ENCODE data around the gene NPY4R2. TPM values are rescaled to one million over a fixed set of nuclear protein-coding genes. Genes with fewer than 3 reads are reported as not detected.
"Not testable (repeated sequence)": the region's sequence is repeated elsewhere in the genome, so short reads cannot be mapped to it uniquely, and the experiment has no call there.

The NPY4R2 gene
- total and polyA plus RNA-seq, 2 experiments from 2014 or later, result 0.20 TPM; not detected in 1

DNA sequence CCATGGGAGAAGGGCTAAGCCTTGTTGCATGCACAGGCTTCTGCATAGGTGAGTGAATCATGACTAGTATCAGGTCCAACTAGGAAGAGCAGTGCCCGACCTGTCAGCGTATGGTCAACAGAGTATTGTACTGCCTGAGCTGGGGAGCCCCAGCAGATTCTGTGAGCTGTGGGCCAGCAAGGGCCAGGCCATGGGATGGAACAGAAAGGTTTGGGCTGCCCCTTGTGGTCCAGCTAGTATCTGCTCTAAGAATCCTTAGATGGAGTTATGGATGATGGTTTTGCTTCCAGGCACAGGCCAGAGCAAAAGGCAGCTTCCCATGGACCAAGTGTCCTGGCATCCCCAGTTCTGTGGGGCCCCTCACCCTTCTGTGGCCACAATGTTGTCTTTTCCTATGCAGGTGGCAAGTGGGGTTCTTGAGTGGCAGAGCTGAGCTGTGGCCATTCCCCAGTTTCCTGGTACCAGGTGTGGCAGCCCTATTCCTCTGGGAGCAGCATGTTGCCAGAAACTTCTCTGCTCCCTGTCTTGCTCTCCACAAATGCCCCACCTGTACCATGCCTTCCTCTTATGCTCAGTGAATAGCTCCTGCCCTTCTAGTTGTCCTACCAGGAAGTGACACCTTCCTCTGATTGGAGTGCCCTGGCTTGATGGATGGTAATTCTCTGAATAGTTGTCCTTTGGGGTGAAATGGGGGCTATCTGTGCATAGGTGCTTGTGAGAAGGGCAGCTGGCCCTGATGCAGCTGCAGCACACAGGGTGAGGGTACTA, 25.8 kb upstream of the NPY4R2 start:
- H3K4me3 ChIP-seq; H3K4me2 ChIP-seq; H3K79me2 ChIP-seq; H3K9me2 ChIP-seq (replicated peaks; ENCODE audit: insufficient read depth); H3K9me3 ChIP-seq (ENCODE audit: low read depth); H4K20me1 ChIP-seq (ENCODE audit: insufficient read depth, poor library complexity, severe bottlenecking); H3K27me3 ChIP-seq; H3K27ac ChIP-seq; DNase-seq (ENCODE audit: low spot score); H2AFZ ChIP-seq; H3K4me1 ChIP-seq (ENCODE audit: insufficient read depth); H3K36me3 ChIP-seq (replicated peaks; ENCODE audit: insufficient read depth, low read depth): not testable (repeated sequence)
- WGBS (ENCODE audit: low lambda C conversion rate, missing lambda C conversion rate), result 78% methylated on average over 2 of the region's 2 CpGs

DNA sequence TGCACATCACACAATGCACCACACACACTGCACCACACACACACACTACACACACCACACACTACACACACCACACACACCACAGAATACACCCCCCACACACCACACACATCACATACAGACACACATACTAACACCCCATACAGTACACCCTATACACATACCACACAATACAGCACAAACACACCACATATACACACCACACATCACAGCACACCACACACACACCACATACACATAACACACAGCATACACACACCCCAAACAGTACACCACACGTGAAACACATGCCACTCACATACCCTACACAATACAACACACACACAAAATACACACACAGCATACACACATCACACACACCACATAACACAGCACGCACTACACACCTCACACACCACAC, 23.9 kb upstream of the NPY4R2 start:
- not testable (repeated sequence) for H3K27ac ChIP-seq; H3K4me1 ChIP-seq (ENCODE audit: insufficient read depth); H3K4me2 ChIP-seq; H3K4me3 ChIP-seq; H3K36me3 ChIP-seq (replicated peaks; ENCODE audit: insufficient read depth, low read depth); H3K9me2 ChIP-seq (replicated peaks; ENCODE audit: insufficient read depth); H2AFZ ChIP-seq; H3K79me2 ChIP-seq; H3K27me3 ChIP-seq; H3K9me3 ChIP-seq (ENCODE audit: low read depth); DNase-seq (ENCODE audit: low spot score); H4K20me1 ChIP-seq (ENCODE audit: insufficient read depth, poor library complexity, severe bottlenecking)
- 86% methylated on average over 1 of the region's 2 CpGs for WGBS (ENCODE audit: low lambda C conversion rate, missing lambda C conversion rate)

DNA sequence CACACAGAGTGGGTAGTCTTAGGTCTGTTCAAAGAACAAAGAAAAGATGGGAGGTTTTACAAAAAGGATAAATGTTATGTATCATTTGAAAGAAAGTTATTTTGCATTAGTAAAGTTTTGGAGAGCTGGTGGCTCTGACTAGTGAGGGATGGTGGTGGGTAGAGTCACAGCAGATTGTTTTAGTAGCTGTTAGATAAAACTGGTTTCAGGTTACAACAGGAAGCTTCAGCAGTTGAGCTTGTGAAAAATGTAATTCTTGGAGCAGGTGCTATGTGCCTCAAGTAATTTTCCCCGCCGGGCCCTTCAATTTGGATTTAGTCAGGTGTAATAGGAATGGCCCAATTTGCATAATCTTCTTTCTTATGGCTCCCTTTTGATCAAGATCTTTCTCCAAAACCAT, 20.6 kb upstream of the NPY4R2 start:
- H2AFZ ChIP-seq; H3K4me2 ChIP-seq; H3K9me3 ChIP-seq (ENCODE audit: low read depth); H3K36me3 ChIP-seq (replicated peaks; ENCODE audit: insufficient read depth, low read depth); H3K27me3 ChIP-seq; H3K4me1 ChIP-seq (ENCODE audit: insufficient read depth); H3K79me2 ChIP-seq; H3K4me3 ChIP-seq; DNase-seq (ENCODE audit: low spot score); H4K20me1 ChIP-seq (ENCODE audit: insufficient read depth, poor library complexity, severe bottlenecking); H3K9me2 ChIP-seq (replicated peaks; ENCODE audit: insufficient read depth); H3K27ac ChIP-seq: not testable (repeated sequence)
- no CpG with 5 or more reads among the region's 2 CpGs for WGBS (ENCODE audit: low lambda C conversion rate, missing lambda C conversion rate)

DNA sequence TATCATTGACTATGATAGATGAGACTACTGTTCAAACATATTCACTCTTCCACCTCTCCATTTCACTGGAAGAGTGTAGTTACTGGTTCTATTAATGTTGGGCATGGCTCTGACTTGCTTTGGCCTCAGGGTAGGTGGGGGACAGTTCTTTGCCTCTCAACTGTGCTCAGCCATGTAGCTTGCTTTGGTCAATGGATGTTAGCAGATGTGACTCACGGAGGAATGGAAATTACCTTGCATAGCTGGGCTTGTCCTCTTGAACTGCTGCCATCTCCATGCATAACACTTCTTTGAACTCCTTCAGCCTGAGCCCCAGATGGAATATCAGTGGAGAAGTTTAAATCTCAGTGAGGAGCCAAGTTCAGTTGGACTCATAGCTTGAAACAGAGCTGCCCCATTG, 9.1 kb upstream of the NPY4R2 start:
- H3K79me2 ChIP-seq; H3K36me3 ChIP-seq (replicated peaks; ENCODE audit: insufficient read depth, low read depth); H3K27me3 ChIP-seq; H3K4me2 ChIP-seq; H3K4me1 ChIP-seq (ENCODE audit: insufficient read depth); H4K20me1 ChIP-seq (ENCODE audit: insufficient read depth, poor library complexity, severe bottlenecking); H3K27ac ChIP-seq; H3K4me3 ChIP-seq; H3K9me2 ChIP-seq (replicated peaks; ENCODE audit: insufficient read depth); H3K9me3 ChIP-seq (ENCODE audit: low read depth); H2AFZ ChIP-seq; DNase-seq (ENCODE audit: low spot score): not testable (repeated sequence)
- WGBS (ENCODE audit: low lambda C conversion rate, missing lambda C conversion rate), result no CpG with 5 or more reads among the region's 1 CpG

DNA sequence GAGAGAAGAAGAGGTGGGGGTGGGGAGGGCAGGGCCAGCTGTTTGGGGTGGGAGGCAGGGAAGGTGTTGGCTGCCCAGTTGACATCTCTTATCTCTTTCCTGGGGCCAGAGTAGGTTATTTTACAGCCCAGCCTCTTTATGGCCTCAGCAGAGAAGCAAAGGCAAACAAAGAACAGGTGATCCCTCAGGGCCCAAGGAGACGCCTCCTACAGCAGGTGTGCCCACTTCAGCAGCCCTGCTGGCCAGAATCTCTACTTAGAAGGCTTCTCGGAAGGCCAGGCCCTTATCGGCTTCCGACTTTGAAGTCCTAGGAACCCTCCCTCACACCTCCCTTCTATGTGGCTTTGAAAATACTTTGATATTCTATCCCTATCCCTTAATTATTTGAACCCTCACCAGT, 8.0 kb upstream of the NPY4R2 start:
- no CpG with 5 or more reads among the region's 4 CpGs for WGBS (ENCODE audit: low lambda C conversion rate, missing lambda C conversion rate)
- not testable (repeated sequence) for H3K9me3 ChIP-seq (ENCODE audit: low read depth); H3K4me2 ChIP-seq; DNase-seq (ENCODE audit: low spot score); H3K27me3 ChIP-seq; H3K9me2 ChIP-seq (replicated peaks; ENCODE audit: insufficient read depth); H4K20me1 ChIP-seq (ENCODE audit: insufficient read depth, poor library complexity, severe bottlenecking); H3K36me3 ChIP-seq (replicated peaks; ENCODE audit: insufficient read depth, low read depth); H2AFZ ChIP-seq; H3K4me1 ChIP-seq (ENCODE audit: insufficient read depth); H3K79me2 ChIP-seq; H3K27ac ChIP-seq; H3K4me3 ChIP-seq

DNA sequence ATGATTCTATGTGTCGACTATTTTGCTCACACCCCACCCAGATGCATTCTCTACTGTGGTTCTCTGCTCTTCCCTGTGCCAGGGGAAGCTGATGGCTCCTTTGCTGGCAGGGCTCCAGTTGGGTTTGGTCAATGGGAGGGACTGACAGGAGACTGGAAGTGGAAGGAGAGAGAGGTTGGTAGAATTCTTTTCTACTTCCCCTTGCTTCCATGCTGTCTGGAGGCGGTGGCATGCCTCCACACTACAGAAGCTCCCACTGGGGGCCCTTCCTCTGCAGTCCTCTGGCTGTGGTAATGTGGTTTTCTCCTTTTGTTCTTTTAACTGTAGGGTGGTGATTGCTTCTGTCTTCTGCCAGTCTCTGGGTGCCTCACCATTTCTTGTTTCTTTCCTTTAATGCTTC, 4.4 kb upstream of the NPY4R2 start:
- not testable (repeated sequence) for H3K79me2 ChIP-seq; H4K20me1 ChIP-seq (ENCODE audit: insufficient read depth, poor library complexity, severe bottlenecking); H3K9me3 ChIP-seq (ENCODE audit: low read depth); H3K4me2 ChIP-seq; H2AFZ ChIP-seq; H3K27me3 ChIP-seq; H3K4me3 ChIP-seq; H3K4me1 ChIP-seq (ENCODE audit: insufficient read depth); H3K36me3 ChIP-seq (replicated peaks; ENCODE audit: insufficient read depth, low read depth); H3K9me2 ChIP-seq (replicated peaks; ENCODE audit: insufficient read depth); DNase-seq (ENCODE audit: low spot score); H3K27ac ChIP-seq
- WGBS (ENCODE audit: low lambda C conversion rate, missing lambda C conversion rate), result no CpG with 5 or more reads among the region's 2 CpGs

DNA sequence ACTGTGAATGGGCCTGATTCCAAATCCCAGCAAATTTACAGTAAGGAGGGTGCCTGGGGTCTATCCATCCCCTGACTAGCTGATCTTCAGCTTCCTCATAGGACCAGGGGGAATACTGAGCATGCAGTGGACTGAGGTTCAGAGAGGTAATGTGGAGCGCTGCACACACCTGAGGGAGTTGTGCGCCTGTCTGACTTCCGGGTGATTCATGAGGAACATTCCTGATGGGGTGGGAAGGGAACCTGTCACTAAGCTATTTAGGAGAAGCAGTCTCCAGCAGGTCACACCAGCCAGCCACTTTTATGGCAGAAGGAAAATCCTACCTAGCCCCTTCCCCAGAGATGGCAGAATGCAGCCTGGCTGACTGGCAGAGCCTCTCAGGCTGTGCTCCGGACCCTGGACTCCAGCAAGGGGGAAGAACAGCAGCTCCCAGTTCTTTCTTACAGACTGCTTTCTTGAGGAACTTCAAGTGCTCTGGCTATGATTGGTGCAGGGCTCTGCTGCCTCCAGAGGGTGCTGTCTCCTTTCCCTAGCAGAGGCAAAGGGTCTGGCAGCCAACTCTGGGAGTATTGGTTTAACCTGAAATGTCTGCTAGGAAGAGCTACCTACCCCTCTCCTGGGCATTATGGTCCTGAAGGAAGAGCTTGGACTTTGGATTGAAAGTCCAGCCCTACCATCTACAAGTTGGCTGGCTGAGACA, 2.5 kb upstream of the NPY4R2 start:
- H3K4me3 ChIP-seq; H3K9me2 ChIP-seq (replicated peaks; ENCODE audit: insufficient read depth); H3K4me2 ChIP-seq; H3K27me3 ChIP-seq; H4K20me1 ChIP-seq (ENCODE audit: insufficient read depth, poor library complexity, severe bottlenecking); H3K27ac ChIP-seq; H3K4me1 ChIP-seq (ENCODE audit: insufficient read depth); H2AFZ ChIP-seq; H3K36me3 ChIP-seq (replicated peaks; ENCODE audit: insufficient read depth, low read depth); DNase-seq (ENCODE audit: low spot score); H3K79me2 ChIP-seq; H3K9me3 ChIP-seq (ENCODE audit: low read depth): not testable (repeated sequence)
- no CpG with 5 or more reads among the region's 4 CpGs for WGBS (ENCODE audit: low lambda C conversion rate, missing lambda C conversion rate)

DNA sequence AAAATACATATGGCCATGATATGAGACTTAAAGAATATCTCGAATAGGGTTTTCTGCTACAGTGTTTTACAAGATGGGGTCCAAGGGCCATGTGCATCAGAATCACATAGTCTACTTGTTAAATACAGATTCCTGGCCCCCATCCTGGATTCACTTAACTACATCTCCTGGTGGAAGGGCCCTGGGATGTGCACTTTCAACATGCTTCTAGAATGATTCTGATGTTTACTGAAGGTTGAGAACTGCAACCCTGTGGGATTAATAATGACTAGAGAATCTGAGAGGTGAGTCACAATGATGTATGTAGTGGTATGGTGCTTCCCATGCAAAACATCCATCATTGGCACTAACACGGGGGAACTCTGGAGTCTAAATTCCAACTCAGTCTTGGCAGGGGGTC, 2.1 kb downstream of the NPY4R2 start:
- not testable (repeated sequence) for H3K4me1 ChIP-seq (ENCODE audit: insufficient read depth); H3K9me2 ChIP-seq (replicated peaks; ENCODE audit: insufficient read depth); H2AFZ ChIP-seq; H3K79me2 ChIP-seq; H4K20me1 ChIP-seq (ENCODE audit: insufficient read depth, poor library complexity, severe bottlenecking); H3K36me3 ChIP-seq (replicated peaks; ENCODE audit: insufficient read depth, low read depth); H3K9me3 ChIP-seq (ENCODE audit: low read depth); H3K27me3 ChIP-seq; H3K4me3 ChIP-seq; H3K27ac ChIP-seq; H3K4me2 ChIP-seq; DNase-seq (ENCODE audit: low spot score)
- WGBS (ENCODE audit: low lambda C conversion rate, missing lambda C conversion rate), result 93% methylated on average over 1 of the region's 2 CpGs

DNA sequence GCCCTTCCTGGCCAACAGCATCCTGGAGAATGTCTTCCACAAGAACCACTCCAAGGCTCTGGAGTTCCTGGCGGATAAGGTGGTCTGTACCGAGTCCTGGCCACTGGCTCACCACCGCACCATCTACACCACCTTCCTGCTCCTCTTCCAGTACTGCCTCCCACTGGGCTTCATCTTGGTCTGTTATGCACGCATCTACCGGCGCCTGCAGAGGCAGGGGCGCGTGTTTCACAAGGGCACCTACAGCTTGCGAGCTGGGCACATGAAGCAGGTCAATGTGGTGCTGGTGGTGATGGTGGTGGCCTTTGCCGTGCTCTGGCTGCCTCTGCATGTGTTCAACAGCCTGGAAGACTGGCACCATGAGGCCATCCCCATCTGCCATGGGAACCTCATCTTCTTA, 4.0 kb downstream of the NPY4R2 start:
- H3K4me3 ChIP-seq; H3K27me3 ChIP-seq; H3K4me2 ChIP-seq; H3K9me3 ChIP-seq (ENCODE audit: low read depth); H3K27ac ChIP-seq; H2AFZ ChIP-seq; H3K9me2 ChIP-seq (replicated peaks; ENCODE audit: insufficient read depth); H4K20me1 ChIP-seq (ENCODE audit: insufficient read depth, poor library complexity, severe bottlenecking); H3K79me2 ChIP-seq; DNase-seq (ENCODE audit: low spot score); H3K36me3 ChIP-seq (replicated peaks; ENCODE audit: insufficient read depth, low read depth); H3K4me1 ChIP-seq (ENCODE audit: insufficient read depth): not testable (repeated sequence)
- 97% methylated on average over 8 of the region's 10 CpGs for WGBS (ENCODE audit: low lambda C conversion rate, missing lambda C conversion rate)
